GM21423 (cell line): ENCODE results near the gene RIPK3.
A peak's percentile ranks its signal among the peaks of the same experiment; 100 is the strongest.

Experiments
- ATAC-seq: cut with Tn5 transposase; IDR thresholded peaks from one replicate; pipeline ENCODE4 v1.9.1; 2021; ENCODE audit warnings: mild to moderate bottlenecking, moderate library complexity; ENCODE audit not compliant: unreplicated experiment

Gene RIPK3

DNA sequence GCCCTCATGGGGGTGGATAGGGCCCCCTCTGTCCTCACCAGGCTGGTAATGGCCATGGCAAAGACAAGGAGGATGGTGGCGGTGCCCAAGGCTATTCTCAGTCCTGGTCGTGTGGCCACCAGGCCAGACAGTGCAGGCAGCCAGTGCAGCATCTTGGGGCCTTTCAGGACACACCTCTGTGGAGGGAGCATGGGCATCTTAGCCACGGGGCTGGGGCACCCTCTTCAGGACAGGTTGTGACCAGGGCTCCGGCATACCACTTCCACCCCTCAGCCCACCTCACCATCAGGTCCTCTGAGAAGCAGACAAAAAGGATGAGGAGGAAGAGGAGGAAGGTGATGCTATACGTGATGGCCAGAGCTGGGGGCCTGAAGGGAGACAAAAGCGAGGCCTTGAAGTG, 15.8 kb downstream of the RIPK3 start:
- no peak for ATAC-seq

DNA sequence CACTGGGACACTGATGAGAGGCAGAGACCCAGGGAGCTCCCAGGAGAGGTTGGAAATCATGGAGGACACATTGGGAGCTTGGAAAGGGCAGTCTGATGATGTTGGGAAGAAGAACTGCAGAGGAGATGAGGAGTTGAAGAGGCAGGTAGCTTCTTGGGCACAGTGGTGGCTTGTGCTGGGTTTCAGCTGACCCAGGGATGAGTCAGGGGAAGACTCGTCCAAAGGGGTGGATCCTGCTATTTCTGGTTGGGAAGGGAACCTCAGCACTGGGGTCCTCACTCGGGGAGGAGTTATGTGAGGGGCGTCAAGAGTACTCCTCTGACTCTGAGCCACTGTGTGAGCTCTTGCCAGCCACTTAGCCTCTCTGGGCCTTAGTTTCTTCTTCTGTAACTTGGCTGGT, 16.4 kb downstream of the RIPK3 start:
- ATAC-seq, result no peak

DNA sequence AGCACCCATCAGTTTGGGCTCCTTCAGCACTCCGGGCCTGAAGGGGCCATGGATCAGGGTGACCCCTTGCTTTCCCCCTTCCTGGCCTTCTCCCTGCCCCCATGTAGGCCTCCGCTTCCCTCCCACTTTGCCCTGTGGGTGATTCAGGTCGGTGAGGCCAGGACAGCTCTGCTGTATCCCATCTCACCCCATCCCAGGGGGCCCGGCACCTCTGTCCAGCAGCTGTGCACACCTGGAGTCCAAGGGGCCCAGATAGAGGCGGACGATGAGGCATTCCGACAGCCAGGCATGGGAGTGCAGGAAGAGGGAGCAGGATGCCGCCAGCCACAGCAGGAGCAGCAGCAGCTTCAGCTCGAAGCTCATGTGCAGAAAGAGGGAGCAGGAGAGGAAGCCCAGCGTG, 17.1 kb downstream of the RIPK3 start:
- ATAC-seq, result no peak

DNA sequence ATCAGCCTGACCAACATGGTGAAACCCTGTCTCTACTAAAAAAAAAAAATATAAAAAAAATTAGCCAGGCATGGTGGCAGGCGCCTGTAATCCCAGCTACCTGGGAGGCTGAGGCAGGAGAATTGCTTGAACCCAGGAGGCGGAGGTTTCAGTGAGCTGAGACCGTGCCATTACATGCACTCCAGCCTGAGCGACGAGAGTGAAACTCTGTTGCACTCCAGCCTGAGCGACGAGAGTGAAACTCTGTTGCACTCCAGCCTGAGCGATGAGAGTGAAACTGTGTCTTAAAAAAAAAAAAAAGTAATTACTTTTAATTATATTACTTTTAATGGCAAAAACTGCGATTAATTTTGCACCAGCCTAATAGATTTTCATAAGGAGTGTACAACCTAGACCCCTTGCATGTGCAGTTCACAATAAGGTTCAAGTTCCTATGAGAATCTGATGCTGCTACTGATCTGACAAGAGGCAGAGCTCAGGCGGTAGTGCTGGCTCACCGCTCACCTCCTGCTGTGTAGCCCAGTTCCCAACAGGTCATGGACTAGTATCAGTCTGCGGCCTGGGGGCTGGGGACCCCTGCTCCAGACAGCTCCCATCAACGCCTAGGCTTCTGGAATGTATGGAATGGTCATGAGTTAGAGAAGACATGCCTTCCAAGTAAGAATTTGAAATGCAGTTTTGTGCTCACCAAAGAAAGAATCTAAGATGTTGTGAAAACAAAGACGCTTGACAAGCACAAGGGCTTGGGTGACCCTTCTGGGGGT, 18.4 kb downstream of the RIPK3 start:
- no peak for ATAC-seq

DNA sequence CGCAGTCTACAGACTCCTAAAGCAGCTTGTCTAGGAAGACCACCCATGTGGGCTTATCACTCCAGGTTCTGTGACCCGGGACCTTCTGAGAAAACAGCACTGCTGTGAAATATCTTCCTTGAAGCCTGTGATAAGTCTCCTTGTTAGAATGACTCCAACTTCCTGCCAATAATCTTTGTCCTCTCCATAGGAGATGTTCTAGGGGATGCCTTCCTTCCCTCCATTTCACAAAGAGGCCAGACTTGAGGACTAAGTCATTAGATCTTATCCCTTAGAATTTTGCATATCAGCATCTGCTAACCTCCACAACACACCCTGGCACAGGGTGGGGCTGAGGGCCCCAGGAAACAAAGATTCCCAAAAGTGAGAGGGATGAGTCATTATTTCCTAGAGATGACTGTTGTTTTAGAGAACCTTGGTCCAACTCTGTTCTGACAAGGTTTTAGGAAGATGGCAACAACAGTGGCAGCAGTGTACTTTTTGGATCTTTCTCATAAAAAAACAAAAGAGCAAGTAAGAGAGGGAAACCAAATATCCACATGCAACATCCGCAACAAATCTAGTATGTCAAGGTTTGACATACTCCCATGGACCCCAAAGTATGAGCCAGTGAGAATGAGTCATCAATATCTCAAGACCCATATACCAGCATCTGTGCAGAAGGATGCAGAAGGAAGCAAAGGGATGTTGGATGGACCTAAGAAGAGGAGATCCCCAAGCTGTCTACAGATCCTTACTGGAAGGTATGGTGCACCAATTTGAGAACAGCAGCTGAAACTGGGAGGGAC, 22.5 kb downstream of the RIPK3 start:
- ATAC-seq, result no peak

DNA sequence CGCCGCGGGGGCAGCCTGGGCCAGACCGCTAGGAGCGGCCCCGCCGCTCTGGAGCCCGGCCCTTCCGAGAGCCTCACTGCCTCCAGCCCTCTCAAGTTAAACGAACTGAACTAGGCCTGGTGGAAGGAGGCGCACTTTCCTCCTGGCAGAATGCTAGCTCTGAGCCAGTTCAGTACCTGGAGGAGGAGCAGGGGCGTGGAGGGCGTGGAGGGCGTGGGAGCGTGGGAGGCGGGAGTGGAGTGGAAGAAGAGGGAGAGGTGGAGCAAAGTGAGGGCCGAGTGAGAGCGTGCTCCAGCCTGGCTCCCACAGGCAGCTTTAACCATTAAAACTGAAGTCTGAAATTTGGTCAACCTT, 23.2 kb downstream of the RIPK3 start:
- ATAC-seq, result no peak

DNA sequence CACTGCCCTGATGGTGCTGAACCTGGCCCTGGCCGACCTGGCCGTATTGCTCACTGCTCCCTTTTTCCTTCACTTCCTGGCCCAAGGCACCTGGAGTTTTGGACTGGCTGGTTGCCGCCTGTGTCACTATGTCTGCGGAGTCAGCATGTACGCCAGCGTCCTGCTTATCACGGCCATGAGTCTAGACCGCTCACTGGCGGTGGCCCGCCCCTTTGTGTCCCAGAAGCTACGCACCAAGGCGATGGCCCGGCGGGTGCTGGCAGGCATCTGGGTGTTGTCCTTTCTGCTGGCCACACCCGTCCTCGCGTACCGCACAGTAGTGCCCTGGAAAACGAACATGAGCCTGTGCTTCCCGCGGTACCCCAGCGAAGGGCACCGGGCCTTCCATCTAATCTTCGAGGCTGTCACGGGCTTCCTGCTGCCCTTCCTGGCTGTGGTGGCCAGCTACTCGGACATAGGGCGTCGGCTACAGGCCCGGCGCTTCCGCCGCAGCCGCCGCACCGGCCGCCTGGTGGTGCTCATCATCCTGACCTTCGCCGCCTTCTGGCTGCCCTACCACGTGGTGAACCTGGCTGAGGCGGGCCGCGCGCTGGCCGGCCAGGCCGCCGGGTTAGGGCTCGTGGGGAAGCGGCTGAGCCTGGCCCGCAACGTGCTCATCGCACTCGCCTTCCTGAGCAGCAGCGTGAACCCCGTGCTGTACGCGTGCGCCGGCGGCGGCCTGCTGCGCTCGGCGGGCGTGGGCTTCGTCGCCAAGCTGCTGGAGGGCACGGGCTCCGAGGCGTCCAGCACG, 23.8 kb downstream of the RIPK3 start:
- ATAC-seq, result no peak

DNA sequence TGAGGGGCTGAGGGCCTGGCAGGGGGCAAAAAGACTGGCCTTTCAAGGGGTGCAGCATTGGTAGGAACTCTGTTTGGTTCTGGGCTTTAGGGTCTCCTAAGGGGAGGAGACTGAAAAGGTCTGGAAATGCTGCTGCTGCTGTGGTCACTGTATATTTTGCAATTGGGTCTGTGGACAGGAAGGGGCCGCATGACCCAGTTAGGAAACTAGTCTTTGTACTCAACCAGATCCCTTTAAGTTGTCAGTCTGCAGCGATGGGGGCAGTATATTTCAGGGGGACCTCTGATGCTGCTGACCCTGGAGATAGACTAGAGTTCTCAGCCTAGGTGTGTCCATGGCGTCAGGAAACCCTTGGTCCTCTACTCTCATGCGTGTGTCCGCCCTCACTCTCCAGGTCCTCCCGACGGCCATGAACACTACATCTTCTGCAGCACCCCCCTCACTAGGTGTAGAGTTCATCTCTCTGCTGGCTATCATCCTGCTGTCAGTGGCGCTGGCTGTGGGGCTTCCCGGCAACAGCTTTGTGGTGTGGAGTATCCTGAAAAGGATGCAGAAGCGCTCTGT, 24.5 kb downstream of the RIPK3 start:
- no peak for ATAC-seq

DNA sequence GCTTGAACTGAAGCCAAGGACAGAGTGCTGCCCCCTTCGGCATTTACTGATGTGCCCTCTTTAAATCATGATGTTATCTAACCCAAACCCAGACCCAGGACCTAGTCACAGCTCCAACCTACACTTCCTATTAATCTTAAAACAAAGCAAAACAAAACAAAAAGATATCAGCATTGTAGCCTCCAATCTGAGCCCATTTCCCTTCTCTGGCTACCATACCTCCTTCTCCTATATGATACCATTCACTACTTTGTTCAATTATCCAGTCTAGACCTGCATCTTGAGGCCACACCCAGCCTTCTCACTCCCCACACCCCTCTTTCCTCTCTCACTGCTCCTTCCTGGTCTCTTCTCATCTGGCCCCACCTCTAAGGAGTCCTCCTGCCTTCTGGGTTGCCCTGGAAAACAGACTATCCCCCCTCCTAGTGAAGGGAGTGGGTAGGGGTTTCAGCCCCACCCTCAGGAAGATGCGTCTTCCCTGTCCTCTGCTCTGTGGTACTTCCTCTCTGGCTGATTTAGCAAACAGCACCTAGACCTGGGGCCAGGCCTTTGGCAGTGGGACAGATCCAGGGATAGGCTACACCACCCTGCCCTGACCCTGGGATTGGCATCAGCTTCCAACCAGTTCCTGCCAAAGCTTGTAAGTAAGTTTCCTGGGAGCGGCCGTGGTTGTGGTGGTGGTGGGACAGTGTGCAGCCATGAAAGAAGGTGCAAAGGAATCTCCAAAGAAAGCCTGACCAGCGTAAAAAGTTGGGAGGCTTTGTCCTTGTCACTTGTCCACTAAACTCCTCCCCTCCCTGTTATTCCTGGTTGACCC, 25.2 kb downstream of the RIPK3 start:
- no peak for ATAC-seq

DNA sequence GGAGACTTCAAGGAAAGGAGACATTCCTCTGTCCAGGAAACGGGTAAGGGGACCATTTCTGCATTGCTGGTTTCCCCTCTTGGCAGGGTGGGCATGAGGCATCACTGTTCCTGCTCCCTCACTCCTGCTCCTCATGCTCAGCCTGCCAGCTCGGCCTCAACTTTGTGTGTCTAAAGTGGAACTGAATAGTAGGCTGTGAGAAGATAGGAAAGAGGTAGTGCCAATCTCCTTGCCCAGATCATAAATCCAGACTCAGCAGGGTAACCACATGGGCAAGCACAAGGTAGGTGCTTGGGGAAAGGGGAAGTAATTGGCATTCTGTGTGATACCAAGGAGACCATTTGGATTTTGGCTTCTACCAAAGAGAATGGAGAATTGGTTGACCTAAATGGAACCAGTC, 25.9 kb downstream of the RIPK3 start:
- ATAC-seq, result no peak

DNA sequence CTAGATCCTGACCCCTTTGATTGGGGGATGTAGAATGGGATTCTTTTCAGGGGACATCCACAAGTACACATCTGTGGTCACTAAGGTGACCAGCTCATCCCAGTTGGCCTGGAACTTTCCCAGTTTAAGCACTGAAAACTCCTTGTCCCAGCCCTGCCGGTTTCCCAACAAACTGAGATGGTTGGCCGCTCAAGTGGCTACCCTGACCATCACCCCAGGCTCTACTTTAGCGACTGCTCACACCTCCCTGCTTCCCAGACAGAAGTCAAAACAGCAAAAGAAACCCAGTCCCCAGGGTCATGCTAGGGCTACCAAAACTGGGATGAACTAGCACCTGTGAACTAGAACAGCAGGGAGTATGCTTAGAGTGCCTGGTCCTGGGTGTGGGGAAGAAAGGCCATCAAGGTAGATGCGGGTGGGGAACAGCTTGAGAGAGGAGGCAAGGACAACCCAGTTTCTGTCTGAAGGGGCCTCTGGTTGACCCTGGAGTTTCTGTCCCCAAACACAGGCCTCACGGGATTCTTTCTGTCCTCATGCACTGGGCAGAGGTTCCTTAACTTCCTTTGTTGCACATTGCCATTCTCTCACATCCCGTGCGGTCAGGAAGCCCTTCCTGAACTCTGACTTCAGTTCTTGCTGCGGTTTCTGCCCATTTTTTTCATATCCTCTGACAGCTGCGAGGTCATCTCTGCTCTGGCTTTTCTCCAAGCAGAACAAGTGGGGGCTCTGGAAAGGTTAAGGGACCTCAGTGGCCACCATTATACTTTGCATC, 26.9 kb downstream of the RIPK3 start:
- no peak for ATAC-seq

DNA sequence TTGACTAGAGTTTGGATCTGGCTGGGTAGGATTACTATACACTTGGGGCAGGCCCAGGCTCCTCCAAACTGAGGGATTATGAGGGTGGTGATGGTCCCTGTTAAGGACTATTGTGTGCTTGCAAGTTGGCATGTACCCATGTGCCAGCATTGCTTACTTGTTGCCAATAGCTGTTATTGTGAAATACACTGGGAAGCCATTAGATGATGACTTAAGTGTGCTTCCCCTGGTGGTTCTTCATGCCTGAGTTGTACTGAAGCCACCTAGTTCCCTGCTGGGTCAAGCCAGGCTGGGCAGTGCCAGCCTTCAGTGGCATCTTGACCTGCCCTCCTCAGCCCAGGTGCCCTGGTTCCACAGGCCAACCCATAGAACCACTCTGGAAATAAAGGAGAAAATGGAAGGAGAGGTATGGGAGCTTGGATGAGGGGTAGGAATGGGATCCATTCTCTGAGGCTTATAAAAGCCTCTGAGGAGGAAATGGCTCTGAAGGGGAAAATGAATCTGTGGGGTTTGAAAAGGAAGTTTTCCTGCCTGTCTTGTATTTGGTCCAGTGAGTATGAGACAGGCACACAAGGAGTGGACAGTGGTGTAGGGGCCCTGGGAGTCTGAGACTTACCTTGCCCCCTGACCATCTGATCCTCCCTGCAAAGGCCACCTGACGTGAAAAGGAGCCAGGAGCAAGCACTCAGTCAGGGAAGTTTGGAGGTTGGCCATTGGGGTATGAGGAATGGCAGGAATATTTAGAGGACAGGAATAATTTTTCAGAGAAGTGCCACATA, 27.8 kb downstream of the RIPK3 start:
- ATAC-seq, result no peak

DNA sequence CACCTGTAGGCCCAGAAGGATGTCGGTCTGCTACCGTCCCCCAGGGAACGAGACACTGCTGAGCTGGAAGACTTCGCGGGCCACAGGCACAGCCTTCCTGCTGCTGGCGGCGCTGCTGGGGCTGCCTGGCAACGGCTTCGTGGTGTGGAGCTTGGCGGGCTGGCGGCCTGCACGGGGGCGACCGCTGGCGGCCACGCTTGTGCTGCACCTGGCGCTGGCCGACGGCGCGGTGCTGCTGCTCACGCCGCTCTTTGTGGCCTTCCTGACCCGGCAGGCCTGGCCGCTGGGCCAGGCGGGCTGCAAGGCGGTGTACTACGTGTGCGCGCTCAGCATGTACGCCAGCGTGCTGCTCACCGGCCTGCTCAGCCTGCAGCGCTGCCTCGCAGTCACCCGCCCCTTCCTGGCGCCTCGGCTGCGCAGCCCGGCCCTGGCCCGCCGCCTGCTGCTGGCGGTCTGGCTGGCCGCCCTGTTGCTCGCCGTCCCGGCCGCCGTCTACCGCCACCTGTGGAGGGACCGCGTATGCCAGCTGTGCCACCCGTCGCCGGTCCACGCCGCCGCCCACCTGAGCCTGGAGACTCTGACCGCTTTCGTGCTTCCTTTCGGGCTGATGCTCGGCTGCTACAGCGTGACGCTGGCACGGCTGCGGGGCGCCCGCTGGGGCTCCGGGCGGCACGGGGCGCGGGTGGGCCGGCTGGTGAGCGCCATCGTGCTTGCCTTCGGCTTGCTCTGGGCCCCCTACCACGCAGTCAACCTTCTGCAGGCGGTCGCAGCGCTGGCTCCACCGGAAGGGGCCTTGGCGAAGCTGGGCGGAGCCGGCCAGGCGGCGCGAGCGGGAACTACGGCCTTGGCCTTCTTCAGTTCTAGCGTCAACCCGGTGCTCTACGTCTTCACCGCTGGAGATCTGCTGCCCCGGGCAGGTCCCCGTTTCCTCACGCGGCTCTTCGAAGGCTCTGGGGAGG, 28.9 kb downstream of the RIPK3 start, which contains the start of gene LTB4R:
Gene LTB4R, plus strand, starts transcription at position 857 of the 959 bp plus-strand sequence. CDS start 4,150 bp downstream, outside the sequence.
- ATAC-seq, result peak; percentile 57

DNA sequence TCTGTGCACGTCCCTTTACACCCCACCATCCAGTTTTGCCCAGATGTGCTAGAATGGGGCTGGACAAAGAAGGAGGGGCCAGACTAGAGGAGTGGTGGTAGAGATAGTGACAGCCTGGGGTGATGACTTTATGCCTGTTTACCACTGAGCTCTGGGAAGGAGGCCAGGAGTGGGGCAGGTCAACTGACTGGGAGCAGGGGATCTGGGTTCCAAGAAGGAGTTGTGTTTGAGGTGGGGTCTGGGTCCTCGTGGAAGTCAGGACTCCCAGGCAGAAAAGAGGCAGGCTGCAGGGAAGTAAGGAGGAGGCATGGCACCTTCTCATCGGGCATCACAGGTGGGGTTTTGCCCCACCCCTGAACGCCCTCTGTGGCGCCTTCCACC, 29.5 kb downstream of the RIPK3 start:
- no peak for ATAC-seq

DNA sequence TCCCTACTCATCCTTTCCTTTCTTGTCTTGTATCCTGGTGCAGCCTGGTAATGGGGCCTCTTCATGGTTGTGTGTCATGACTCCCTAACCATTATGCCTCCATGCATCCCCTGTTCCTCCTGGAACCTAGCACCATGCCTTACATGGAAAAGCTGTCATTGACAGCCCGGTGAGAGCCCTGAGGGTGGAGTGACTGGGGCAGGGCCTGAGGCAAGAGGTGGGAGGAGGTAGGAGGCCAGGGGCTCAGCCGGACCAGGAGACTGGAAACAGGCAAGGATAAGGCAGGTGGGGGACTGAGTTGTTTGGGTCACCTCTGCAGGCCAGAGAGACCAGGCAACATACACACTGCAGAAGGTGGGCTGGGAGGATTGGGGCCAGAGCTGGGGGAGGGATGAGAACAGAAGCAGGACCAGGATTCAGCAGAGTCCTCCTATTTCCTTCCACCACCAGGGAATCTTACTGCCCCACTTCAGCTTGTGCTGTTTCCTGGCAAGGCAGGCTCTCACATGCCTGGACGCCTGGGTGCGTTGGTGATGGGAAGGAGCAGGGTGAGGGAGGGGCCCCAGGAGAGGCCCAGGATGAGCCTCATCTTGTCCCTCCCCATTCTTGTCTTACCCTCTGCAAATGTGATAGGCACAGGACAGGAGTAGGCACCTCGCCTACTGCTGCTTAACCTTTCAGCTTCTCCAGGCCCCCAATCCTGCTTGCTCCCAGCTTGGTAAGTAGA, 30.1 kb downstream of the RIPK3 start, which contains the start of gene LTB4R2:
Gene LTB4R2, plus strand, starts transcription at position 603 of the 727 bp plus-strand sequence. CDS start 525 bp downstream, outside the sequence.
- ATAC-seq, result no peak

DNA sequence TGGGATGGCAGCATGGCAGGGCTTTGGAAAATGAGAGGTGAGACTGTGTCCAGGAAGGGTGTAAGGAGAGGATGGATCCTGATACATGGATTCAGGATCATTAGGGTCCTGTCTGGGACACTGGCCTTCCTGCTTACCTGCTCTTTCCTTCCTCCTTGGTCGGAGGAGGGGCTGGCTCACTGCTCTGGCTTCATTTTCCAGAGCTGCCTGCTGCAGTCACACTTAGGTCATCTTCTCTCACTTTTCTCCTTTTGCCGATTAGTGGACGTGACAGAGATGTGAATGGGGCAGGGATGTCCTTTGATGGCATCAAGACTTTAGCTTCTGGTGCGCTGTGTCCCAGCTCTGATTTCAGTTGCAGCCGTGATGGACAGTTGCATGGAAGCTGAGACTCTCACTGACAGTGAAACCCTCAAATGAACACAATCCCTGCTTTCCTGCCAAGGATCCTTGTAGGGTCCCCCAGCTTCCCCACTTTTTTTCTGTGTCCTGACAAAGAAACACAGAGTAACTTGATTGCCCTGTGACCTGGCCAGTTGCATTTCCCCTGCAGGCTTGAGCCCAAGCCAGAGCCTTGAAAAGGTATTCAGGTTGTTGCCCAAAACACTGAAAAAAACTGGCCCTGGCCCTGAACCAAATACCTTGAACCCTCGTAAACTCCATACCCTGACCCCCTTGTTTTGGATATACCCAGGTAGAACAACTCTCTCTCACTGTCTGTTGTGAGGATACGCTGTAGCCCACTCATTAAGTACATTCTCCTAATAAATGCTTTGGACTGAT, 31.3 kb downstream of the RIPK3 start:
- ATAC-seq, result no peak
